Kidney epithelial cell (primary cell): ENCODE measurements around the gene C4orf50. TPM values are rescaled to one million over a fixed set of nuclear protein-coding genes. Genes with fewer than 3 reads are reported as not detected.

Experiments
- DNase-seq: peaks from one replicate; pipeline ENCODE4 v3.0.0-alpha.2; 2010; ENCODE audit warnings: low read depth
- H3K27me3 ChIP-seq: 2 replicates; pipeline ENCODE4 v1.6.0; 2011; ENCODE audit warnings: low read length; ENCODE audit not compliant: control insufficient read depth, insufficient read depth
- H3K36me3 ChIP-seq: 2 replicates; pipeline ENCODE4 v1.5.1; 2011; ENCODE audit warnings: low read length; ENCODE audit not compliant: control insufficient read depth, insufficient read depth
- H3K4me3 ChIP-seq: 2 replicates; pipeline ENCODE4 v1.5.1; 2011; ENCODE audit warnings: low read depth, mild to moderate bottlenecking, control low read depth, low read length
- CTCF ChIP-seq: IDR thresholded peaks from 2 replicates; pipeline ENCODE4 v1.5.1; 2011; ENCODE audit warnings: mild to moderate bottlenecking, moderate library complexity, low read length, control low read depth, inconsistent platforms; ENCODE audit not compliant: insufficient read depth, poor library complexity, severe bottlenecking
- total RNA-seq: library from RNA; depleted of rRNA; stranded (reverse); fragments of >200 nt; gene quantifications from 2 replicates; pipeline ENCODE4 v1.2.3, GENCODE V29; 2015

The C4orf50 gene
- total RNA-seq, 1 donor from 2014 or later, result not detected

GRCh38 chr4:5933996-5934831, 84.0 kb downstream of the C4orf50 start:
- TF ChIP-seq CTCF, result no peak
- H3K4me3 ChIP-seq, result no peak overlapping the region
- no peak for DNase-seq
- peaks cover 8% of the 10 kb centered on the region for H3K27me3 ChIP-seq
- no peaks in the 10 kb centered on the region for H3K36me3 ChIP-seq

- H3K36me3 ChIP-seq, result no peaks in the 10 kb centered on the region
- peaks cover 8% of the 10 kb centered on the region for H3K27me3 ChIP-seq
- H3K4me3 ChIP-seq, result no peak overlapping the region
- no peak for TF ChIP-seq CTCF
- DNase-seq, result no peak
Observed at GRCh38 chr4:5933116-5933515, 85.1 kb downstream of the C4orf50 start.

GRCh38 chr4:5932035-5932568, 86.1 kb downstream of the C4orf50 start:
- H3K27me3 ChIP-seq, result peaks cover 8% of the 10 kb centered on the region
- no peak overlapping the region for H3K4me3 ChIP-seq
- H3K36me3 ChIP-seq, result no peaks in the 10 kb centered on the region
- DNase-seq, result no peak
- no peak for TF ChIP-seq CTCF

GRCh38 chr4:5931526-5931925, 86.7 kb downstream of the C4orf50 start:
- H3K36me3 ChIP-seq, result no peaks in the 10 kb centered on the region
- no peak for DNase-seq
- no peak for TF ChIP-seq CTCF
- peaks cover 8% of the 10 kb centered on the region for H3K27me3 ChIP-seq
- no peak overlapping the region for H3K4me3 ChIP-seq

GRCh38 chr4:5930876-5931275, 87.4 kb downstream of the C4orf50 start:
- TF ChIP-seq CTCF, result no peak
- no peaks in the 10 kb centered on the region for H3K36me3 ChIP-seq
- H3K4me3 ChIP-seq, result no peak overlapping the region
- DNase-seq, result no peak
- peaks cover 8% of the 10 kb centered on the region for H3K27me3 ChIP-seq
